Panc1 (cell line): ENCODE measurements around the gene FAHD1. TPM values are rescaled to one million over a fixed set of nuclear protein-coding genes. Genes with fewer than 3 reads are reported as not detected.

Source experiments
- ATAC-seq: fragments of 200-7000 bp; cut with Tn5 transposase; 2 replicates; pipeline ENCODE4 v1.9.1; 2020; ENCODE audit warnings: mild to moderate bottlenecking, moderate library complexity
- BruUV-seq: library from RNA; stranded (reverse); fragments of 400-500 nt; replicated peaks from 2 replicates; lab custom pipeline; 2021; lab: Mats Ljungman, UMichigan
- CTCF ChIA-PET: fragments of 300-600 bp; sonication (Branson Sonifier 250); formaldehyde crosslinking; loops from one replicate; lab custom pipeline; 2022; ENCODE audit warnings: antibody characterized with exemption; lab: Charles Lee
- POLR2A ChIA-PET: fragments of 300-600 bp; sonication (Branson Sonifier 250); formaldehyde crosslinking; loops from one replicate; lab custom pipeline; 2022; ENCODE audit warnings: antibody characterized with exemption; lab: Charles Lee
- DNase-seq: peaks from one replicate; pipeline ENCODE4 v3.0.0-alpha.2; 2010; ENCODE audit warnings: low read depth, low spot score
- H3K27ac ChIP-seq: 2 replicates; pipeline ENCODE4 v1.5.1; 2011; ENCODE audit warnings: mild to moderate bottlenecking, low read length, inconsistent platforms
- H3K27me3 ChIP-seq: fragments of 200-500 bp; sonication (Bioruptor generic); 2 replicates; pipeline ENCODE4 v1.6.0; 2014; ENCODE audit warnings: low read length, inconsistent platforms; ENCODE audit not compliant: control insufficient read depth, insufficient read depth
- H3K36me3 ChIP-seq: fragments of 200-500 bp; sonication (Bioruptor generic); 2 replicates; pipeline ENCODE4 v1.5.1; 2014; ENCODE audit warnings: inconsistent platforms, mild to moderate bottlenecking, low read length, moderate library complexity; ENCODE audit not compliant: control insufficient read depth, insufficient read depth
- H3K4me1 ChIP-seq: 2 replicates; pipeline ENCODE4 v1.5.1; 2011; ENCODE audit warnings: inconsistent platforms, mild to moderate bottlenecking, low read length, moderate library complexity; ENCODE audit not compliant: control insufficient read depth, insufficient read depth
- H3K4me3 ChIP-seq, 2 experiments: 2 replicates each; pipeline ENCODE4 v1.5.1; 2011 to 2012; ENCODE audit warnings: low read depth in 2 of 2, low read length in 2 of 2, mild to moderate bottlenecking in 2 of 2, inconsistent platforms in 1 of 2, moderate library complexity in 1 of 2
- H3K9me3 ChIP-seq: fragments of 200-500 bp; sonication (Bioruptor generic); 2 replicates; pipeline ENCODE4 v1.5.1; 2014; ENCODE audit warnings: low read depth, mild to moderate bottlenecking, inconsistent platforms, low read length, moderate library complexity; ENCODE audit not compliant: control insufficient read depth, insufficient read depth
- CTCF ChIP-seq: fragments of 450-650 bp; IDR thresholded peaks from 2 replicates; pipeline ENCODE4 v1.5.1; 2017; ENCODE audit warnings: mild to moderate bottlenecking
- POLR2AphosphoS5 ChIP-seq: IDR thresholded peaks from 2 replicates; pipeline ENCODE4 v1.6.1; 2012; ENCODE audit warnings: mild to moderate bottlenecking, low read depth, low read length, moderate library complexity
- SIN3A ChIP-seq: IDR thresholded peaks from 2 replicates; pipeline ENCODE4 v1.6.1; 2012; ENCODE audit warnings: low read depth, mild to moderate bottlenecking, low read length, moderate library complexity, borderline replicate concordance; ENCODE audit not compliant: insufficient read depth
- TCF7L2 ChIP-seq: IDR thresholded peaks from 2 replicates; pipeline ENCODE4 v1.6.1; 2011; ENCODE audit warnings: mild to moderate bottlenecking, low read depth, low read length, inconsistent platforms
- in situ Hi-C: cut with HindIII; loops from 2 replicates; pipeline ENCODE4 v1.10.0; 2016; ENCODE audit warnings: low sequenced_read_pairs, low pct_unique_long_range_greater_than_20kb
- intact Hi-C: fragments of 100-400 bp; cut with micrococcal nuclease; formaldehyde crosslinking; loops from one replicate; pipeline ENCODE4 v1.10.0; 2022; ENCODE audit not compliant: unreplicated experiment
- total RNA-seq: library from RNA; stranded (reverse); gene quantifications from one replicate; pipeline ENCODE4 v1.2.1, GENCODE V29; 2021; ENCODE audit not compliant: unreplicated experiment
- TF ChIP-seq, protein P1 (sequence below), 2 experiments: IDR thresholded peaks; 2 replicates each; pipeline ENCODE4 v1.6.1; 2011 to 2012; ENCODE audit warnings: low read depth in 2 of 2, control low read depth in 1 of 2, low read length in 1 of 2, mild to moderate bottlenecking in 1 of 2, moderate library complexity in 1 of 2; ENCODE audit not compliant: insufficient read depth in 1 of 2

The FAHD1 gene
- total RNA-seq, 1 experiment from 2014 or later: 34.6 TPM

DNA sequence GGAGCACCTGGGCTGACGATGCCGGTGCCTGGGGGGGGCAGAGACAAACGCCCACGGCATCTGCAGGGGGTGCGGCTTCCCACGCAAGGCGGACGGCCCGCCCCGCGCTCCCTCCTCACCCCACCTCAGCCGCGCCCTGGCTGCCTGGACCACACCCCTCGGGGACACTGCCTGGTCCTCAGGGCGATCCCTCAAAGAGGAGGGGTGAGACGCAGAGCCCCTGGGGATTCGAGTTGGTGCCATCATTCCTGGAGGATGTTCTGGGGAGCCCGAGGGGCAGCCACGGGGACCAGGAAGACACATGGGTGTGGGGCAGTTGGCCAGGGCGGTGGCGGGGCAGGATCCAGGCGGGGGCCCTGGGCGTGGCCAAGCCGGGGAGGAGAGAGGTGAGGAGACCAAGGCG, 37.4 kb upstream of the FAHD1 start:
- in situ Hi-C loops: no loop called here
- no TSS peak for BruUV-seq

GRCh38 chr16:1790261-1790610, 36.8 kb upstream of the FAHD1 start:
- intact Hi-C loops: no loop called here
- BruUV-seq: no TSS peak
- POLR2A ChIA-PET: no interaction called here

More for the DNA sequence above, 37.4 kb upstream of the FAHD1 start:
- H3K27me3 ChIP-seq: no peaks in the 10 kb centered on the region
- H3K4me1 ChIP-seq: peaks cover 3% of the 10 kb centered on the region; the same call in 1 of the 2 replicates
- ChIA-PET CTCF (no interaction called here), POLR2A (no interaction called here)
- ATAC-seq (no peak), DNase-seq (no peak)
- no peak overlapping the region for H3K27ac ChIP-seq
- TF ChIP-seq CTCF (no peak), SIN3A (no peak), TCF7L2 (no peak), POLR2AphosphoS5 (no peak)
- TF ChIP-seq, protein P1, sequence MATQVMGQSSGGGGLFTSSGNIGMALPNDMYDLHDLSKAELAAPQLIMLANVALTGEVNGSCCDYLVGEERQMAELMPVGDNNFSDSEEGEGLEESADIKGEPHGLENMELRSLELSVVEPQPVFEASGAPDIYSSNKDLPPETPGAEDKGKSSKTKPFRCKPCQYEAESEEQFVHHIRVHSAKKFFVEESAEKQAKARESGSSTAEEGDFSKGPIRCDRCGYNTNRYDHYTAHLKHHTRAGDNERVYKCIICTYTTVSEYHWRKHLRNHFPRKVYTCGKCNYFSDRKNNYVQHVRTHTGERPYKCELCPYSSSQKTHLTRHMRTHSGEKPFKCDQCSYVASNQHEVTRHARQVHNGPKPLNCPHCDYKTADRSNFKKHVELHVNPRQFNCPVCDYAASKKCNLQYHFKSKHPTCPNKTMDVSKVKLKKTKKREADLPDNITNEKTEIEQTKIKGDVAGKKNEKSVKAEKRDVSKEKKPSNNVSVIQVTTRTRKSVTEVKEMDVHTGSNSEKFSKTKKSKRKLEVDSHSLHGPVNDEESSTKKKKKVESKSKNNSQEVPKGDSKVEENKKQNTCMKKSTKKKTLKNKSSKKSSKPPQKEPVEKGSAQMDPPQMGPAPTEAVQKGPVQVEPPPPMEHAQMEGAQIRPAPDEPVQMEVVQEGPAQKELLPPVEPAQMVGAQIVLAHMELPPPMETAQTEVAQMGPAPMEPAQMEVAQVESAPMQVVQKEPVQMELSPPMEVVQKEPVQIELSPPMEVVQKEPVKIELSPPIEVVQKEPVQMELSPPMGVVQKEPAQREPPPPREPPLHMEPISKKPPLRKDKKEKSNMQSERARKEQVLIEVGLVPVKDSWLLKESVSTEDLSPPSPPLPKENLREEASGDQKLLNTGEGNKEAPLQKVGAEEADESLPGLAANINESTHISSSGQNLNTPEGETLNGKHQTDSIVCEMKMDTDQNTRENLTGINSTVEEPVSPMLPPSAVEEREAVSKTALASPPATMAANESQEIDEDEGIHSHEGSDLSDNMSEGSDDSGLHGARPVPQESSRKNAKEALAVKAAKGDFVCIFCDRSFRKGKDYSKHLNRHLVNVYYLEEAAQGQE (IDR thresholded peaks at IDR 0.05; ENCODE audit: insufficient read depth in 1 of 2, low read depth in 2 of 2, low read length in 1 of 2): no peak
- no peaks in the 10 kb centered on the region for H3K9me3 ChIP-seq
- intact Hi-C loops: no loop called here
- no peak overlapping the region for H3K4me3 ChIP-seq
- H3K36me3 ChIP-seq: no peaks in the 10 kb centered on the region

More at GRCh38 chr16:1790261-1790610, 36.8 kb upstream of the FAHD1 start:
- H3K4me3 ChIP-seq: no peak overlapping the region
- CTCF ChIA-PET: no interaction called here
- DNase-seq (no peak), ATAC-seq (no peak)
- H3K27ac ChIP-seq: no peak overlapping the region
- H3K27me3 ChIP-seq: no peaks in the 10 kb centered on the region
- in situ Hi-C loops: no loop called here
- H3K4me1 ChIP-seq: peaks cover 3% of the 10 kb centered on the region; the same call in 1 of the 2 replicates
- TF ChIP-seq, protein P1 (IDR thresholded peaks at IDR 0.05; ENCODE audit: insufficient read depth in 1 of 2, low read depth in 2 of 2, low read length in 1 of 2): no peak
- TF ChIP-seq CTCF: no peak
- TF ChIP-seq POLR2AphosphoS5: no peak
- TF ChIP-seq SIN3A: no peak
- no peak for TF ChIP-seq TCF7L2
- no peaks in the 10 kb centered on the region for H3K9me3 ChIP-seq
- H3K36me3 ChIP-seq: no peaks in the 10 kb centered on the region
